Colon (tissue), 2 donors: ENCODE data around the gene C8G.

Experiments used
- FAIRE-seq: peaks from 2 replicates; lab custom pipeline; 2012; peaks lifted over from hg19 to GRCh38; lab: Jason Lieb, UNC
- donor health status: control.
- donor health status: control.

The C8G gene

GRCh38 chr9:136983167-136983566, 38.1 kb downstream of the C8G start:
- FAIRE-seq, result no peak

GRCh38 chr9:136983656-136984314, 38.7 kb downstream of the C8G start:
- no peak for FAIRE-seq

DNA sequence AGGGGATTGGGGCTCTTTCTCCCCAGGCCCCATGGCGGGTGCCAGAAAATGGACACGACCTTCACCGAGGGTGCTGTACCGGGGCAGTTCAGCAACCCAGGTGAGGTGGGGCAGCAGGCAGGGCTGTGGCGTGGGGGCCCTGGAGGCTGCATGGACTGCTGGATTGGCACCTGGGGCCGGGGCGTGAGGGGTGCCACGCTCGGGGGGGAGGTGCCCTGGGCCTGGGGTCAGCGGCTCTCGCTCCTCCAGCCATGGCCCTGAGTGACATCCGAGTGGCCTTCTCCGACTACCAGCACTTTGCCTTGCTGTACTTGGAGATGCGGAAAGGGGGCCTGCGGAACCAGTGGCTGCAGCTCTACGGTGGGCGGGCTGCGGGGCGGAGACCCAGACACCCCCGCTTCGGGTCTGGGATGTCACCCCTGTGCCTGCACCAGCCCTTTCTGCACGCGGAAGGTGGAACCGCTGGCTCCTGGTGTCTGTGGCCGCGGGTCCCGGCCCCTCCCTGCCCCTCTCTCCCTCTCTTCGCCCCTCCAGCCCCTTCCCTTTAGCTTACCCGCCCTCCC, 39.5 kb downstream of the C8G start:
- FAIRE-seq, result no peak

DNA sequence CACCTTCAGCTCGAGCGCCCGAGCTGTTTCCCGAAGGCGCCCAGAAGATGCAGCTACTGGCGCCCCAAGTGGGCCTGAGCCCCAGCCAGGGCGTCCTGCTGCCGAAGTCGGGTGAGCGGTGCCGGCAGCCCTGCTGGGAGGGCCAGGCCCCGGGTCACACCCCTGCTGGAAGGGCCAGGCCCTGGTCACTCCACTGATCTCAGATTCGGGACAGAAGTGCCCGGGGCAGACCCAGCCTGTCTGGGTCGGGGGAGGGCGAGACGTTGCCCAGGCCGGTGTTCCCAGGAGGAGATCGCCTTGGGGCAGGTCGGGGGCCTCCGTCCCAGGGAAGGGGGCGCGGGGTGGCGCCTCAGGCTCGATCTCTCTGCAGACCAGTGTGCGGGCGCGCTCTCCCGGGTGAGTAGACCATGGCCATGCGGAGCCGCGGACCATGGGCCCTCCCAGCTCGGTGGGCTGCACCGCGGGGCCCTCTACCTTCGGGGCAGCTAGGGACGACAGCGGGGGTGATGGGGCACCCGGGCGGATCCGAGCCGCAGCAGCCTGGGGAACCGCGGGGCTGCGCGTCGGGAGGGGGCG, 40.1 kb downstream of the C8G start:
- FAIRE-seq, result no peak

DNA sequence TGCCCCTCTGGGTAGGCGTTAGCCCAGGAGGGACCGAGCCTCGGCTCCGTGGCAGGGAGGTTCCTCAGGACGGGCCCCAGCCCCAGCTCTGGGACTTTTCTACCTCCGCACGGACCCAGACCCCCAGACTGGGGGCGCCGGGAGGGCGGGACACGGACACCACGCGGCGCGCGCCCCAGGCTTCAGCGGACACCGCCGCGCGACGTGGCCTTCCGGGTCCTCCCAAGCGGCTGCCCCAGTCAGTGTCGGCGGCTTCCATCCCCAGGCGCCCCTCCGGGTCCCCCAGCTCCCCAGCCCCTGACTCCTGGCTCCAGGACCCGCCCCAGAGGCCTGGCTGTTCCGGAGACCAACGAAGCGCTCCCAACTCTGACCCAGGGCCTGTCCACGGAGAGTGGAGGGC, 40.8 kb downstream of the C8G start:
- FAIRE-seq, result no peak

- FAIRE-seq, result no peak
These were observed 43.8 kb downstream of the C8G start for GRCh38 chr9:136988872-136989271.

- no peak for FAIRE-seq
These were observed 45.3 kb downstream of the C8G start for GRCh38 chr9:136990242-136990911.

- FAIRE-seq, result no peak
These were observed 47.2 kb downstream of the C8G start, which contains the start of gene PAXX for GRCh38 chr9:136991993-136992818. TSS of gene PAXX (plus strand) at chr9:136992422. CDS start at chr9:136992444, 22 bp downstream.

DNA sequence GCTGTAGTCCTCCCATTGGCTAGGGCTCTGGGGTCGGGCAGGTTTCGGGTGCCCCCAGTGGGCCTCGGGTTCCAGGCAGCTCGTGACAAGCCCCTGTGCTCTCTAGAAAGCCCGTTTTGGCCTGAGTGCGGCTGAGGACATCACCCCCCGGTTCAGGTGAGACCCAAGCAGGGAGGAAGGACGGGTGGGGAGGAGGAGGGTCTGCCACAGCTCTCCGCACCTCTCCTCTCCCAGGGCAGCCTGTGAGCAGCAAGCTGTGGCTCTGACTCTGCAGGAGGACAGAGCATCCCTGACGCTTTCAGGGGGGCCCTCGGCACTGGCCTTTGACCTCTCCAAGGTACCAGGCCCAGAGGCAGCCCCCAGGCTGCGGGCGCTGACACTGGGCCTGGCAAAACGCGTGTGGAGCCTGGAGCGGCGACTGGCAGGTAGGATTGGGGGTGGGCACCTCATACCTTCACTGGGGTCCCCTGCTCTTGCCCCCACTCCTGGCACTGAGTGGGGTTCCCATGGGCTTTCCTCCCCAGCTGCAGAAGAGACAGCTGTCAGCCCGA, 47.9 kb downstream of the C8G start:
- FAIRE-seq, result no peak

DNA sequence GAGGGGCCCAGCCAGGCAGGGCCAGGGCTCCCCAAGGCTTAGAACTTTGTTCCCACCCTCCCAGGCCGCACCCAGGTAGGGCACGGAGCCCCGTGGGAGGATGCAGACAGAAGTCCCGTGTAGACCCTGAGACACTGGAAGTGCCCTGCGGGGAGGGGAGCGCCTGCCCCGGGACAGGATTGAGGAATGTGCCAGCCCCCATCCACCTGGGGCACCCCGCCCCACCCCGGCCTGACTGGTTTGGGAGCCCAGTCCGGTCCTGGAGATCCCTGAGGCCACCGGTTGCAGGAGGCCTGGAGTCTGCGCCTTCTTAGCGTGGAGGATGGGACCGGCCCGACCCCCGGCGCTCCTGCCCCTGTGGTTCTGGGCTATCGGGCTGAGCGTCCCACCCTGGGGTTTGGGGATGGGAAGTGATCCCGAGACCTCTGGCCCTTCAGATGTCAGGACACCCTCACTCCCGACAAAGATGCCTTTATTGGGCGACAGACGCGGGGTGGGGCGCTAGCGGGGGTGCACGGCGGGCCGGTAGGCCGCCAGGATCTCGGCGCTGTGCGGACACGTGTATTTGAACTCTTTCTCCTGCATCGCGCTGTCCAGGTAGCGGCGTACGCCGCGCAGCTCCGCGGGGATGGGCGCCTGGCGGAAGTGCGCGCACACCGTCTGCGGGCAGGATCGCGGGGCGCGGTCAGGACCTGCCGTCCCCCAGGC, 49.3 kb downstream of the C8G start:
- FAIRE-seq, result no peak

GRCh38 chr9:136994888-136995230, 49.8 kb downstream of the C8G start:
- no peak for FAIRE-seq

- no peak for FAIRE-seq
These were observed 50.3 kb downstream of the C8G start for GRCh38 chr9:136995362-136995761.

DNA sequence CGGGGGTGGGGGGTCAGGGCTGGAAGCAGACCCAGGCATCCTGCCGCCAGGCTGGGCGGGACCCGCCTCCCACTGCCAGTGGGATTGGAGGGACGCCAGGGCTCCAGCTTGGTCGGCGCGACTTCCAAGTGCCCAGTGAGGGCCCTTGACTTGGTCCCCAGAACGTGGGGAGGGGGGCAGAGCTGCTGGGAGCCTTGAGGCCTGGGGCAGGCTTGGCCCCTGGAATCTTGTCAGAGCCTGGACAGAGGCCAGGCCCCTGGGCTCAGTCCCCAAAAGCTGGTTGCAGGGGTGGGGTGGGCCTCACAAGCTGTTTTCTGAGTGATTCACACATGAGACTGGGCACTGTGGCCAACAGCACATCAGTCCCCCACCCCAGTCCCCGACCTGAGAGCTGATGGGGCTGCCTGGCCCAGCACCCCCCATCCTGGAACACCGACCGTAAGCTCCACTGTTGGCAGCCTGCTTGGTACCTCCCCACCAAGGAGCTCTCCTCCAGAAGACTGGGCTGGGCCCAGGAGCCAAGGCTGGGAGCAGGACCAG, 50.8 kb downstream of the C8G start:
- FAIRE-seq, result no peak
